Measurements from ENCODE around the gene IQCM.

The IQCM gene, protein sequence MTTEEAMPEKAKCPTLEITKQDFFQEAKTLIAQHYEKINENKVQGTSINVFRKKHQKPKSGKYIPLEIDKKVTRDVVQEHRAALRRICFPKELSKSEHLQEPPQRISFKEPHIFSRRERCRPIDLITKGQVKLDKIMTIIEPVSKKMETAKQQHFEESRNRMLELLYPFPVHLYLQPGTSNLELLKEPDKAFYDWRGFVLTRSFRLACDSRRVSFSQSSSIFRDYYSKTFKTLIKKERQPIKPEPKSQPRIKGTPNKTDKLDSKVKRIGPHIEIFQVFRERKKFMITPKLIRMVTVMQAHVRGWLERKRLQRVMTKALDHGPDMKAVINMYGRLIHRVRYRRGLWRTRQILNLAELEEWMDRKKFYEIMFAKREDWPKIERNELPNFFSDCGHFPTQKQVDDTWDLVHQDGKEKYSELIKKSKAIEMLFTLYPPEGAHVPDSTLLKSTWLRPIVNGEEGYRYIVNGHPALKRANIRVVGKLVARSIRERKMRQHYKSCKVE

GRCh38 chr4:149815743-149816142, at the start of gene IQCM:
Gene IQCM, minus strand, starts transcription at chr4:149815843. Its CDS starts 73,152 bp downstream, at chr4:149742691.
- no peak for DNase-seq

DNA sequence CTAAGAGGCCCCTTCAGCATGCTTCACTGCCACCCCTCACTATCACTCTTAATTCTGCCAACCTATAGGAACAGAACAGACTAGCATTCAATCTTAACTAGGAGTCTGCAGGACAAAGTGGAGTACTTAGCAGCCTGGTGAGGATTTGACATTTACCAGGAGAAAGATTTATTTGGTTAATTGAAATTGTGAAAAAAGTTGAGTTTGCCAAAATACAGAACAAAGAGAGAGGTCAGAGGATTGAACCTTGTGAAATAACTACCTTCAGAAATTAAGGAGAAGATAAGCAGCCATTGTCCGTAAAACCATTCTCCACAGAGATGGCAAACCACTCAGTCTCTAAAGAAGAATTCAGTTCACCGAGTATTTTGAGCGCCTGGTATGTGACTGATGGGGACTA, 41.8 kb upstream of the IQCM start:
- no peak for DNase-seq

GRCh38 chr4:149845743-149846142, 30.1 kb upstream of the IQCM start:
- DNase-seq: no peak

DNA sequence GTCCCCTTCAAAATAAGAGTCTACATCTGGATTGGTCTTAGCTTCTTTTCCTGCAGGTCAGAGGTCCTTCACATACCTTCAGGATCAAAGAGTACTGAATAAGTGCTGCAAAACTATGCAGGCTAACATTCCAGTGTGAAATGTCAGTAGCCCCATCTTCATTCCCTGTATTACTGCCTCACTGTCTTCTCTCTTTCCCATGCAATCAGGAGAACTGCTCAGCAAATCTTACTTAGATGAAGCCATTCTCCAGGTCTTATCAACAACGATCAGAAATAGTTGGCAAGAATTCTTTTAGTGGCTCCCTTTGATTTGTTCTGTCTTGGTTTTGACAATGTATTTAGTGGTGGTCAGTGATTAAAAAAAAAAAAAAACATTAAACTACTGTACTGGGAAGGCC, 26.0 kb upstream of the IQCM start:
- no peak for DNase-seq

DNA sequence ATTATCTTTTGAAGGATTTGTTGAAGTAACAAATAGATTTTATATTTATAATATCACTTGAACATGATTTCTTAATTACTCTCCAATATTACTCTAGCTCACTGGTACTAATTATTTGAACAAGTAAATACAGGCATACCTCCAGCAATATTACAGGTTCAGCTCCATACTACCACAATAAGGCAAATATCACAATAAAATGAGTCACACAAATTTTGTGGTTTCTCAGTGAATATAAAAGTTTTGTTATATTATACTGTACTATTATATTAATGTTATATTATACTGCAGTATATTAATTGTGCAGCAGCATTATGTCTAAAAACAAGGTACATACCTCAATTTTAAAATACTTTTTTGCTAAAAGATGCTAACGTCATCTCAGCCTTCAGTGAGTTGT, 22.4 kb upstream of the IQCM start:
- no peak for DNase-seq

DNA sequence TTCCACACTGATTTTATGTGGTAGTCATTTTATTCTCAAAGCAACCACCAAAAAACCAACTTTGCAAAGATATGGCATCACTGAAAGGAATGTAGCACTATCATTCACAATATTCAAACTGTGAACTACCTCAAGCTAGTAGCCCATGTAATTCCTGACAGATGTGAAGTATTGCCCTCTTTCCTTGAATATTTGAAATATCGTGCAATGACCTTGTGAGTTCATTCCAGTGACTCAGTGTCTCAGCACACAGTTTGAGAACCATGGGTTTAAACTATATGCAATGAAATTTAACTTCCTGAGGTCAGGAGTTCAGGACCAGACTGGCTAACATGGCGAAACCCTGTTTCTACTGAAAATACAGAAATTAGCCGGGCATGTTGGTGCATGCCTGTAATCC, 20.9 kb upstream of the IQCM start:
- no peak for DNase-seq

DNA sequence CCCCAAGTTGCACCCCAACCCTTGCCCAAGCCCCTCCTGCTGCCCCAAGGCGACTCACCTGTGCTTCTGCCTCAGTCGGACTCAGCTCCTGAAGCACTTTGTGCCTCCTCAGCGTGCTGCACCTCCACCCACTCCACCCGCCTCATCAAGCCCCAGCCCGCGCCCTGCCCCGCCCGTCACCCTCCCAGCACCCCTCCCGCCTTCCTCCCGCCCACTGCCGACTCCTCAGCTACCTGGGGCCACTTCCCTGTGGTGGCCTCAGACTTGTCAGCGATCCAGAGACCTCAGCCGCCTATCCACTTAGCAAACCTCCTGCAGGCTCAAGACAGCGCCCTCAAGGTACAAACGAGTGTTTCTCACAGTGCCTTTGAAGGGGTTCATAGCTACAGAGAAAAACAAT, 19.6 kb upstream of the IQCM start:
- no peak for DNase-seq

GRCh38 chr4:149831656-149832208, 16.1 kb upstream of the IQCM start:
- DNase-seq: no peak

GRCh38 chr4:149830823-149831222, 15.2 kb upstream of the IQCM start:
- DNase-seq: no peak

GRCh38 chr4:149825336-149825735, 9.7 kb upstream of the IQCM start:
- DNase-seq: no peak

DNA sequence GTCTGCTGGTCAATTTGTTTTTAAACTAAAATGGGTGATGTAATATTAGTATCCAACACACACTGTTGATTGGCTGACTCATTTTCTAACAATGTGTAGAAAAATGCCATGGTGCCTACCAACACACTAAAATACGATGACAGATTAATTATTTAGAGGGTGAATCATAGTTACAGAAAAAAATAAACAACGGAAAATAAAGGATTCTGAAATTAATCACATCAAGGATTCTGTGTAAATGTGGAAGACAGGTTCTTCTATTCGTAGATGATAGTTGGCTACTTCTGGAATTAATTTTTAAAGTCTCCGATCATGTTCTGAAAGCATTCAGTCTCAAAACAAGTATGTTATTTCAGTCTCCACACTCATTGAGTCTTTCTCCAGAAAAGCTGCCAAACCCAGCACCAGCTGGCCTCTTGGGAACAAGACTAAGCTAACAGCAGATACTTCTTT, 8.2 kb upstream of the IQCM start:
- DNase-seq: no peak

- no peak for DNase-seq
These were observed 14.2 kb downstream of the IQCM start for GRCh38 chr4:149801416-149801815.

GRCh38 chr4:149799546-149799945, 16.1 kb downstream of the IQCM start:
- DNase-seq: no peak

GRCh38 chr4:149796381-149796780, 19.3 kb downstream of the IQCM start:
- DNase-seq: no peak

GRCh38 chr4:149795256-149795655, 20.4 kb downstream of the IQCM start:
- no peak for DNase-seq

DNA sequence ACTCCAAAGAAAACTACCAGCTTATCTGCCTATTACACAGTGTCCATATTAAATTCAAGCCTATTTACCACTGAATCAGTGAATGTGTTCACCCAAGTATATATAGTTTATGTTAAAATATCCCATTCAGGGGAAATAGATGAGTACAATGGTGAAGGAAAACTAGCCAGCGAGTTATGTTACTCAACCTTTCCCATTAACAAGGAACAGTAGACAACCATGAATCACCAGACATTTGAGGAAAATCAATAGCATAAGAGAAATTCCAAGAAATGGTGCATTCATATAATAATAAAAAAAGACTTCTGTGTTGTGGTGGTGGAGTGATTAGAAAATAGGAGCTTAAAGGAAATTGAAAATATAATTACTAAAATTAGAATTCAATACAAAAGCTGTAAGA, 21.3 kb downstream of the IQCM start:
- no peak for DNase-seq

GRCh38 chr4:149793459-149793858, 22.2 kb downstream of the IQCM start:
- DNase-seq: no peak

DNA sequence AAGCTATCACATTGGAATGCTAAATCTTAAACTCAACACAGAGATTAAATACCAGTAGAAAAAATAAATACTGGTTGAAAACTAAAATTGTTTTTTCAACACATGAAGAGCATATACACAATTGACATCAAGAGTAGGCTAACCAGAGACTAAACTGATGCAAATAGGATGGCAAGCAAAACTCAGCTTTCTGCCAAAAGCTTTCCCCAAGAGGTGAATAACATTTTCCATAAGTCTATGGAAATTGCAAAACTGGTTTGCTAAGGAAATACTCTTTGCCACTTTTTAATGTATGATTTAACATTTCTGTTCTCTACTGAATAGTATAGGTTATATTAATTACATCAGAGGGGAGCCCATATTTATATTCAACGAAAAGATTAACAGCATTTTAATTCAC, 23.8 kb downstream of the IQCM start:
- DNase-seq: no peak

DNA sequence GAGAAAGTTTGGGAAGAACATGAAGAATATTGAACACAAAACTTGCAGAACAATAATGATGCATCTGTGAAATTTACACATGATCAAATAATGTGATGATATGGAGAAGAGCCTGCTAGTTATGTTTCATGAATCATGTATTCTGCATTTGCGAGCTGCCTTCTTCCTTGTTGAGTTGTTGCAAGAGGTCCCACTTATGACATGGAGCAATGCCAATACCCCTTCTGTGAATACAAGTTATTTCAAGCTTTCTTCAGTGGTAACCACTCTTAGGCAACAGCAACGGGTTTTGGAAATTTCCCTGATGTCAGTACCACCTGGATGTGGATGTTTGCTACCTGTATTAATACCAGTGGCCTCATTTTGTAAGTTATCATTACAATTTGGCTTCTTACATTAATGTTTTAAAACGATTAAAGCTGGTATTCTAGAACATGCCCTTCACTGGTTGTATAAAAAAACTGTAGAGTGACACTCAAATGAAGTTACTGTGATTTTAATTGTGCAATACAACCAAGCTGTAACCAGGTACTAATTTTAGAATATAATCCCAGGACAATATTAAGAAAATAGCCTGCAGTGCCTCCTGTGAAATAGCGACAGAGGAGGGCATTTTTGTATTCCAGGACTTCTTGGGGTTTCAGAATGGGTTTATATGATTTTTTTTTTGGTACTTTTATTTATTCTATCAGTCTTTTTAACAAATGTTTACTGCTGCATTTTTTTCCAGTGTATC, 25.3 kb downstream of the IQCM start:
- no peak for DNase-seq

GRCh38 chr4:149788300-149788699, 27.3 kb downstream of the IQCM start:
- no peak for DNase-seq

DNA sequence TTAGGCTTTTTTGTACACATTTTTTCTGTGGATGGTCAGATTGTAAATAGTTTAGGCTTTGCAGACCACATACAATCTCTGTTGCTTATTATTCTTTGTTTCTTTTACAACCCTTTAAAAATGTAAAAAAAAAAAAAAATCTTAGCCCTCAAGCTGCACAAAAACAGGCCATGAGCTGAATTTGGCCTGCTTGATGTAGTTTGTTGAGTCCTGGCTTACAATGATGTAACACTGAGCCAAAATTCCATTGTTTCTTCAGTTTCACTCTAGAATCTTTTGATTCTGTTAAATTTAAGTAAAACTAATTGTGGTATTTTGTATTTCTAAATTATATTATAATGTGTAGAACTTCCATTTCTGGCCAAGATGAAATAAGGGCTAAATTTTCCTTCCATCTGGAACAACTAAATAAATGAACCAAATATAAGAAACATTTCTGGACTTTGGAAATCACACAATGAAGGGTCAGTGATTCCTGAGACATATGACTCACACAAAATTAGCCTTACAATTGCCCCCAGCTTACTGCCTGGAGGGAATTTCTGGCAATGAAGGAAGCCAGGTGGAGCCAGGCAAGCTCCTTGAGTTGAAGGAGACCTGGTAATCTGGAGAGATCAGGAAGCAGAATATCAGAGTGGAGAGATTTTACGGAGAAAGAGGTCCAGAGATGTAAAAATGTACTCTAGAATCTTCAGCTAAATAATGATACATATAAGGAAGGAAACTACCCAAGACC, 29.8 kb downstream of the IQCM start:
- DNase-seq: no peak

DNA sequence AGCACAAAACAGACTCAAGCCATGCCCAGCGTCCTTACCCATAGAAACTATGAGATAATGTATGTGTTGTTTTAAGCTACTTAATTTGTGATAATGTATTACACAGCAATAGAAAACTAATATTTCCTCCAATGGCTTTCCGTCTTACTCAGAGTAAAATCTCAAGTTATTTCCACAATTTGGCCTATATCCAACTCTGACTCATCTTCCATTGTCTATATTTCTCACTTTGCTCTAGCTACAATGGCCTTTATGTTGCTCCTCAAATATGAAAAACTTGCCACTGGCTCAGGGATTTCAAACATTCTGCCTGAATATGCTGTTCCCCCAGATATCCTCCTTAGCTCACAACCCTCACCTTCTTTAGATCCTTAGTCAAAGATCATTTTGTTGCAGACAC, 31.6 kb downstream of the IQCM start:
- no peak for DNase-seq

- DNase-seq: no peak
These were observed 34.5 kb downstream of the IQCM start for GRCh38 chr4:149781150-149781549.

Measured in T1000 (cell line).